OCI-LY7 (cell line): Measurements from ENCODE around the gene ZNF532. TPM values are rescaled to one million over a fixed set of nuclear protein-coding genes. Genes with fewer than 3 reads are reported as not detected.

Experiments
- BruUV-seq: library from RNA; stranded (reverse); fragments of 400-500 nt; replicated peaks from 2 replicates; lab custom pipeline; 2021; lab: Mats Ljungman, UMichigan
- CTCF ChIA-PET: fragments of 300-600 bp; sonication (Branson Sonifier 250); formaldehyde crosslinking; loops from one replicate; lab custom pipeline; 2022; ENCODE audit warnings: antibody characterized with exemption; ENCODE audit not compliant: unreplicated experiment; lab: Charles Lee
- POLR2A ChIA-PET: fragments of 300-600 bp; sonication (Branson Sonifier 250); formaldehyde crosslinking; loops from one replicate; lab custom pipeline; 2022; ENCODE audit warnings: antibody characterized with exemption; lab: Charles Lee
- DNase-seq: peaks from one replicate; pipeline ENCODE4 v3.0.0-alpha.2; 2015; ENCODE audit warnings: low spot score
- H2AFZ ChIP-seq: fragments of 200-600 bp; sonication (generic), shearing (Covaris generic); 2 replicates; pipeline ENCODE4 v1.6.1; 2014; ENCODE audit warnings: mild to moderate bottlenecking, antibody characterized with exemption, low read length, moderate library complexity
- H3K27ac ChIP-seq: fragments of 200-600 bp; sonication (generic); 2 replicates; pipeline ENCODE4 v1.5.1; 2014; ENCODE audit warnings: mixed run types, low read depth, mild to moderate bottlenecking, moderate library complexity, low read length, inconsistent platforms; ENCODE audit not compliant: poor library complexity, severe bottlenecking
- H3K36me3 ChIP-seq: fragments of 200-600 bp; sonication (generic); 2 replicates; pipeline ENCODE4 v1.6.1; 2014; ENCODE audit warnings: mild to moderate bottlenecking, antibody characterized with exemption, low read length, moderate library complexity, mixed read lengths; ENCODE audit not compliant: insufficient read depth
- H3K4me1 ChIP-seq: fragments of 200-600 bp; sonication (generic); 2 replicates; pipeline ENCODE4 v1.5.1; 2014; ENCODE audit warnings: mild to moderate bottlenecking, low read length; ENCODE audit not compliant: insufficient read depth, poor library complexity, severe bottlenecking
- H3K4me2 ChIP-seq: fragments of 200-600 bp; sonication (generic); 2 replicates; pipeline ENCODE4 v1.6.1; 2014; ENCODE audit warnings: mild to moderate bottlenecking, low read length
- H3K4me3 ChIP-seq: fragments of 200-600 bp; sonication (generic); 2 replicates; pipeline ENCODE4 v1.5.1; 2014; ENCODE audit warnings: mild to moderate bottlenecking, low read depth, low read length; ENCODE audit not compliant: poor library complexity, severe bottlenecking
- H3K79me2 ChIP-seq: fragments of 200-600 bp; sonication (generic); 2 replicates; pipeline ENCODE4 v1.6.1; 2016; ENCODE audit warnings: low read depth, mild to moderate bottlenecking, low read length, moderate library complexity, mixed read lengths; ENCODE audit not compliant: insufficient read depth
- H3K9me2 ChIP-seq: fragments of 200-600 bp; sonication (generic); 2 replicates; pipeline ENCODE4 v1.6.1; 2016; ENCODE audit warnings: mild to moderate bottlenecking, low read length, mixed read lengths; ENCODE audit not compliant: insufficient read depth
- H3K9me3 ChIP-seq: fragments of 200-600 bp; sonication (generic); 2 replicates; pipeline ENCODE4 v1.6.1; 2014; ENCODE audit warnings: mild to moderate bottlenecking, mixed run types, low read length, mixed read lengths
- H4K20me1 ChIP-seq: fragments of 200-600 bp; sonication (generic); 2 replicates; pipeline ENCODE4 v1.6.1; 2014; ENCODE audit warnings: mild to moderate bottlenecking, antibody characterized with exemption, low read length, moderate library complexity, mixed read lengths; ENCODE audit not compliant: insufficient read depth
- EZH2phosphoT487 ChIP-seq: fragments of 200-600 bp; sonication (generic); IDR thresholded peaks from 2 replicates; pipeline ENCODE4 v1.6.1; 2018; ENCODE audit warnings: low read depth, borderline replicate concordance, mild to moderate bottlenecking, mixed run types, antibody characterized with exemption, low read length, moderate library complexity, mixed read lengths
- intact Hi-C: fragments of 100-400 bp; cut with micrococcal nuclease; formaldehyde crosslinking; loops from one replicate; pipeline ENCODE4 v1.10.0; 2022; ENCODE audit not compliant: unreplicated experiment
- total RNA-seq, 2 experiments: library from RNA; depleted of rRNA in 1 of 2; stranded (reverse); fragments of >200 nt in 1 of 2; shearing (Covaris generic) in 1 of 2; gene quantifications; 2 replicates each; pipeline ENCODE4 v1.2.3, GENCODE V29; 2014 to 2022
- TF ChIP-seq, protein P1 (sequence below): fragments of 200-600 bp; sonication (generic); conservative IDR thresholded peaks from 2 replicates; pipeline ENCODE4 v1.5.1; 2014; ENCODE audit warnings: mild to moderate bottlenecking, antibody characterized with exemption, low read length, moderate library complexity, mixed read lengths

The ZNF532 gene
- total RNA-seq, 2 experiments from 2014 or later, result 10.4 to 18.7 TPM

GRCh38 chr18:59002974-59003594 is 138.4 kb downstream of the ZNF532 start:
- no peaks in the 10 kb centered on the region for H3K79me2 ChIP-seq
- no peaks in the 10 kb centered on the region for H4K20me1 ChIP-seq
- no peak overlapping the region for H3K4me3 ChIP-seq
- ChIA-PET CTCF (no interaction called here), POLR2A (interaction anchor here (0.6 kb wide), 1 partner anchor 15 kb away, joined by 3 read pairs; no protein-coding TSS in a partner anchor)
- peaks cover 19% of the 10 kb centered on the region for H3K4me1 ChIP-seq
- no peak overlapping the region for H3K4me2 ChIP-seq
- H3K9me2 ChIP-seq, result no peaks in the 10 kb centered on the region
- intact Hi-C loops, result no loop called here
- H3K27ac ChIP-seq, result no peak overlapping the region
- H3K36me3 ChIP-seq, result no peaks in the 10 kb centered on the region
- no peak overlapping the region for H2AFZ ChIP-seq
- H3K9me3 ChIP-seq, result no peaks in the 10 kb centered on the region
- no TSS peak for BruUV-seq
- no peak for DNase-seq
- TF ChIP-seq, protein P1, sequence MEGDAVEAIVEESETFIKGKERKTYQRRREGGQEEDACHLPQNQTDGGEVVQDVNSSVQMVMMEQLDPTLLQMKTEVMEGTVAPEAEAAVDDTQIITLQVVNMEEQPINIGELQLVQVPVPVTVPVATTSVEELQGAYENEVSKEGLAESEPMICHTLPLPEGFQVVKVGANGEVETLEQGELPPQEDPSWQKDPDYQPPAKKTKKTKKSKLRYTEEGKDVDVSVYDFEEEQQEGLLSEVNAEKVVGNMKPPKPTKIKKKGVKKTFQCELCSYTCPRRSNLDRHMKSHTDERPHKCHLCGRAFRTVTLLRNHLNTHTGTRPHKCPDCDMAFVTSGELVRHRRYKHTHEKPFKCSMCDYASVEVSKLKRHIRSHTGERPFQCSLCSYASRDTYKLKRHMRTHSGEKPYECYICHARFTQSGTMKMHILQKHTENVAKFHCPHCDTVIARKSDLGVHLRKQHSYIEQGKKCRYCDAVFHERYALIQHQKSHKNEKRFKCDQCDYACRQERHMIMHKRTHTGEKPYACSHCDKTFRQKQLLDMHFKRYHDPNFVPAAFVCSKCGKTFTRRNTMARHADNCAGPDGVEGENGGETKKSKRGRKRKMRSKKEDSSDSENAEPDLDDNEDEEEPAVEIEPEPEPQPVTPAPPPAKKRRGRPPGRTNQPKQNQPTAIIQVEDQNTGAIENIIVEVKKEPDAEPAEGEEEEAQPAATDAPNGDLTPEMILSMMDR, result no peak
- no peak for TF ChIP-seq EZH2phosphoT487

- intact Hi-C loops, result no loop called here
- Histone ChIP-seq H3K9me3 (no peaks in the 10 kb centered on the region), H3K4me3 (no peak overlapping the region), H3K27ac (no peak overlapping the region), H3K4me2 (no peak overlapping the region), H3K36me3 (no peaks in the 10 kb centered on the region), H3K79me2 (no peaks in the 10 kb centered on the region), H3K9me2 (no peaks in the 10 kb centered on the region), H4K20me1 (no peaks in the 10 kb centered on the region), H2AFZ (no peak overlapping the region), H3K4me1 (peaks cover 4% of the 10 kb centered on the region)
- CTCF ChIA-PET, result no interaction called here
- no peak for DNase-seq
- TF ChIP-seq EZH2phosphoT487, result no peak
- TF ChIP-seq, protein P1, result no peak
- POLR2A ChIA-PET, result no interaction called here
- BruUV-seq, result no TSS peak
These were observed 140.6 kb downstream of the ZNF532 start for GRCh38 chr18:59005262-59005661.

- BruUV-seq, result no TSS peak
- Histone ChIP-seq H3K36me3 (no peaks in the 10 kb centered on the region), H3K4me3 (no peak overlapping the region), H3K9me2 (no peaks in the 10 kb centered on the region), H3K9me3 (no peaks in the 10 kb centered on the region), H3K27ac (no peak overlapping the region), H3K4me1 (peaks cover 7% of the 10 kb centered on the region), H4K20me1 (no peaks in the 10 kb centered on the region), H3K79me2 (no peaks in the 10 kb centered on the region), H3K4me2 (no peak overlapping the region), H2AFZ (no peak overlapping the region)
- intact Hi-C loops, result no loop called here
- POLR2A ChIA-PET, result no interaction called here
- DNase-seq, result no peak
- TF ChIP-seq EZH2phosphoT487, result no peak
- TF ChIP-seq, protein P1, result no peak
- CTCF ChIA-PET, result no interaction called here
These were observed 141.9 kb downstream of the ZNF532 start for GRCh38 chr18:59006461-59007067.
